Glutamatergic neuron (in vitro differentiated cells): ENCODE results near the gene NSFL1C. TPM values are rescaled to one million over a fixed set of nuclear protein-coding genes. Genes with fewer than 3 reads are reported as not detected.

Experiments
- DNase-seq: peaks from one replicate; pipeline ENCODE4 v3.0.0; 2022
- H3K27ac Mint-ChIP-seq: one replicate; pipeline ENCODE4 v1.8.0; 2020; ENCODE audit warnings: mild to moderate bottlenecking, mixed read lengths, inconsistent platforms; ENCODE audit not compliant: unreplicated experiment
- H3K27me3 Mint-ChIP-seq: one replicate; pipeline ENCODE4 v1.8.0; 2020; ENCODE audit warnings: mild to moderate bottlenecking, moderate library complexity, mixed read lengths, inconsistent platforms; ENCODE audit not compliant: unreplicated experiment
- H3K36me3 Mint-ChIP-seq: one replicate; pipeline ENCODE4 v1.8.0; 2020; ENCODE audit warnings: mild to moderate bottlenecking, mixed read lengths, inconsistent platforms; ENCODE audit not compliant: unreplicated experiment
- H3K4me1 Mint-ChIP-seq: one replicate; pipeline ENCODE4 v1.8.0; 2020; ENCODE audit warnings: mild to moderate bottlenecking, low read depth, mixed read lengths, inconsistent platforms; ENCODE audit not compliant: unreplicated experiment
- H3K4me3 Mint-ChIP-seq: one replicate; pipeline ENCODE4 v1.8.0; 2020; ENCODE audit warnings: mild to moderate bottlenecking, mixed read lengths, inconsistent platforms; ENCODE audit not compliant: unreplicated experiment
- H3K9me3 Mint-ChIP-seq: one replicate; pipeline ENCODE4 v1.8.0; 2020; ENCODE audit warnings: mild to moderate bottlenecking, moderate library complexity, mixed read lengths, inconsistent platforms; ENCODE audit not compliant: unreplicated experiment
- long read RNA-seq: library from polyadenylated mRNA; unstranded; transcript quantifications from one replicate; pipeline ENCODE4 v2.0.0, GENCODE V29; 2020; ENCODE audit not compliant: unreplicated experiment
- total RNA-seq: library from RNA; stranded (reverse); fragmentation: NEBNext Ultra II Directional; extraction: Animal tissue kit (Norgen Biotek cat#: 25700); gene quantifications from one replicate; pipeline ENCODE4 v1.2.1, GENCODE V29; 2021; ENCODE audit not compliant: unreplicated experiment
- TF ChIP-seq, protein P1 (sequence below): fragments of 200-600 bp; sonication (generic); IDR thresholded peaks from one replicate; pipeline ENCODE4 v1.5.0; 2021; ENCODE audit not compliant: partially characterized antibody, unreplicated experiment

Gene NSFL1C
- total RNA-seq, result 71.4 TPM
- long read RNA-seq, transcript NSFL1C-201 (9 exons, 3,568 nt), result major isoform, 47 of 63 reads
- long read RNA-seq, partial matches to known transcripts, result 2 of 63 reads
- long read RNA-seq, other reads (novel, unspliced or antisense), result 13 of 63 reads

DNA sequence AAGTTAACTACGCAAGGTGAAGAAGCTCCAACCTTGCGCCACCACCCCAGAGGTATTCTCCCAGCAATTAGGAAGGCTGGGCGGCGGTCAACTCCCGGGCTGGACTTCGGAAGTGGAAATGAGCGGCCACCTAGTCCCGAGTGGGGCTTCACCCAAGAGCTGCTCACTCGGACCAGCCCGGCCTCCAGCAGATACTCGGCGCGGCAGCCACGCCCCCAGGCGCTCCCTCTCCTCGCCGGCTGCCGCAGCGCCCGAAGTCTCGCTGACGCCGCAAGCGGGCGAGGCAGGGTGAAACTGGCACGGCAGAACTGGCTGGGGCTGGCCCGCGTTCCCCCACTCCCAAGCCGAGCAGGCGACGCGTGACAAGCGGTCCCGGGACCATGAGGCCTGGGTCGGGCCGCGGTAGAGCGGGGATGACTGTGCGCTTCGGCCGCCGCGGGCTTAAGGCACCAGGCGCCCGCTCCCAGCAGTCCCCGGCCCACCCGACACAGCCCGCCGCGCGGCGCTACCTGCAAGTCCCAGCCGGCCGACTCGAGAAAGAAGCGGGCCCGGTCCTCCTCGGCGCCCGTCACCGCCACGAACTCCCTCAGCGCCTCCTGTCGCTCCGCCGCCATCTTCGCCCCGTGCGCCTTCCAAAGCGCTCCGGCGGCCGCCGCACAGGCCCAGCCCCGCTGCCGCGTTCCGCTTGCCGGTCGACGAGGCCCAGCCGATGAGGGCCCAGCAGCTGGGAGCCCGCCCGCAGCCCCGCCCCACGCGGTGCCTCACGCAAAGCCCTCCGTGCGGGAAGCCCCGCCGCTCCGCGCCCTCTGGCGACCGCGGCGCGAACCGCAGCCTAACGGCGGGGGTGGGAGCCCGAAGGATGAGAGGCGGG is at the start of gene NSFL1C:
Gene NSFL1C, minus strand, starts transcription at position 639 of the 871 bp plus-strand sequence. Its CDS starts 25 bp downstream, at position 614.
- H3K9me3 Mint-ChIP-seq, result peaks cover 8% of the 10 kb centered on the region
- TF ChIP-seq, protein P1, sequence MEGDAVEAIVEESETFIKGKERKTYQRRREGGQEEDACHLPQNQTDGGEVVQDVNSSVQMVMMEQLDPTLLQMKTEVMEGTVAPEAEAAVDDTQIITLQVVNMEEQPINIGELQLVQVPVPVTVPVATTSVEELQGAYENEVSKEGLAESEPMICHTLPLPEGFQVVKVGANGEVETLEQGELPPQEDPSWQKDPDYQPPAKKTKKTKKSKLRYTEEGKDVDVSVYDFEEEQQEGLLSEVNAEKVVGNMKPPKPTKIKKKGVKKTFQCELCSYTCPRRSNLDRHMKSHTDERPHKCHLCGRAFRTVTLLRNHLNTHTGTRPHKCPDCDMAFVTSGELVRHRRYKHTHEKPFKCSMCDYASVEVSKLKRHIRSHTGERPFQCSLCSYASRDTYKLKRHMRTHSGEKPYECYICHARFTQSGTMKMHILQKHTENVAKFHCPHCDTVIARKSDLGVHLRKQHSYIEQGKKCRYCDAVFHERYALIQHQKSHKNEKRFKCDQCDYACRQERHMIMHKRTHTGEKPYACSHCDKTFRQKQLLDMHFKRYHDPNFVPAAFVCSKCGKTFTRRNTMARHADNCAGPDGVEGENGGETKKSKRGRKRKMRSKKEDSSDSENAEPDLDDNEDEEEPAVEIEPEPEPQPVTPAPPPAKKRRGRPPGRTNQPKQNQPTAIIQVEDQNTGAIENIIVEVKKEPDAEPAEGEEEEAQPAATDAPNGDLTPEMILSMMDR, result peak; percentile 99
- H3K27me3 Mint-ChIP-seq, result no peaks in the 10 kb centered on the region
- peak within 1 kb of the TSS; percentile 92 for H3K4me3 Mint-ChIP-seq
- H3K27ac Mint-ChIP-seq, result peak within 1 kb of the TSS; percentile 75
- H3K36me3 Mint-ChIP-seq, result no peaks in the 10 kb centered on the region
- H3K4me1 Mint-ChIP-seq, result peaks cover 8% of the 10 kb centered on the region
- DNase-seq, result peak; percentile 99

DNA sequence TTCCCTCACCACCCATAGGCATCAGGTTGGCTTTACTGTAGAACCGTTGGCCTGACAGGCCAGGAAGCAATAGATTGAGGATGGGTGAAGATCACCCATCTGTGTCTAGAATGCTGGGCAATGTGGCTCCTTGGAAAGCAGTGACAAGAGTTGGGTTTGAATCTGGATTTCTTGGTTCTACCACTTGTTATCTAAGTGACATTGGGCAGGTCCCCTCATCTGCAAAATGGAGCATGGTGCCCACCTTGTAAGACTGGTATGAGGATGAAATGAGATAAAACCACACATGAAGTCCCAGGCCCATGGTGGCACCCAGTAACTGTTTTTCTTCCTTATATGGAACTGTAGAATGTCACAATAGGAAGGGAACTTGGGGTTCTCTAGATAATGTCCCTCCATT is 47.2 kb upstream of the NSFL1C start:
- Mint-ChIP-seq H3K27me3 (no peaks in the 10 kb centered on the region), H3K4me1 (no peaks in the 10 kb centered on the region), H3K27ac (no peak overlapping the region), H3K4me3 (no peak overlapping the region), H3K9me3 (no peaks in the 10 kb centered on the region), H3K36me3 (no peaks in the 10 kb centered on the region)
- no peak for DNase-seq
- TF ChIP-seq, protein P1, result no peak

DNA sequence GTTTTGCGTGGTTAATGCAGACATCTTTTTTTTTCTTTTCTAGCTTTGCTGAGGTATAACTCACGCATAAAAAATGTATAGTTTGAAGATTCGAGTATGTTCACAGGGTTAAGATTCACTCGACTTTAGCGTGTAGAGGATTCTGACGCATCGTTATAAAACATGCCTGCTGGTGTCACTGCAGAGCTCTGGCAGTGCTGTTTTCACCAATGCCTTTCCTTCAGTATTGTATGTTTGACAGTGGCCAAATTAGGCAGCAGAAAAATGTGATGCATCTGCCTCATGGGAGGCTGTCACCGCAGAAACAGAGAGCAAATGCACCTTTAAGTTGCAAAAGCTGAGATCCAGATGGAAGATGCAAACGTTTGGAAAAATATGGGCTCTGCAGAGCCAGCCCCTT is 42.6 kb upstream of the NSFL1C start:
- no peaks in the 10 kb centered on the region for H3K27me3 Mint-ChIP-seq
- H3K27ac Mint-ChIP-seq, result no peak overlapping the region
- no peaks in the 10 kb centered on the region for H3K36me3 Mint-ChIP-seq
- peaks cover 1% of the 10 kb centered on the region for H3K9me3 Mint-ChIP-seq
- TF ChIP-seq, protein P1, result no peak
- H3K4me3 Mint-ChIP-seq, result no peak overlapping the region
- no peak for DNase-seq
- no peaks in the 10 kb centered on the region for H3K4me1 Mint-ChIP-seq

DNA sequence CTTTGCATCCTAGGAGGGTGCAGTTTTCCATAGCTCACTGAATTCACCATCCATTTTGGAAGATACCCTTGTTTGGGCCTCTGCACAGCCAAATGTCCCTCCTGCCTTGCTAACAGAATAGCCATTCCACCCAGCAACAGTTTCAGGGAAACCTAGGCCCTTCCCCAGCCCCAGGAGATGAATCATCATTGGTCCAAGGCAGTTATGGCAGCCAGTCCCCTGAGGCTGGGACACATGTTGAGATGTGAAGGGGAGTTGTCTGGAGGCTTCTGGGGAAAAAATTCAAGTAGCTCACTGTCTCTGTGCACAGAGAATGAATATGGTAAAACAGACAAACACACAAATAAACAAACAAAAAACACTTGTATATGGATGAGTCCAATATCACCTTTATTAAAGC is 41.9 kb upstream of the NSFL1C start:
- Mint-ChIP-seq H3K4me3 (no peak overlapping the region), H3K4me1 (no peaks in the 10 kb centered on the region), H3K27ac (no peak overlapping the region), H3K27me3 (no peaks in the 10 kb centered on the region), H3K36me3 (peaks cover under 1% of the 10 kb centered on the region), H3K9me3 (peaks cover 1% of the 10 kb centered on the region)
- DNase-seq, result no peak
- TF ChIP-seq, protein P1, result no peak

DNA sequence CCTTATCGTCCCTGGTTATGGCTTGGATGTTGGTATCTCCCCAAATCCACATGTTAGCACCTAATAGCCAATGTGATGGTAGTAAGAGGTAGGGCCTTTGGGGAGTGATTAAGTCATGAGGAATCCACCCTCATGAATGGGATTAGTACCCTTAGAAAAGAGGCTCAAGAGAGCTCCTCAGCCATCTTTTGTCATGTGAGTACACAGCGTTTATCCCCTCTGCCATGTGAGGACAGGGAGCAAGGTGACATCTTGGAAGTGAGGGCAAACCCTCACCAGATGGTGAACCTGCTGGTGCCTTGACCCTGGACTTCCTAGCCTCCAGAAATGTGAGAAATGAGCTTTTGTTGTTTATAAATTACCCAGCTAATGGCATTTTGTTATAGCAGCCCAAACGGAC is 40.6 kb upstream of the NSFL1C start:
- Mint-ChIP-seq H3K9me3 (peaks cover 1% of the 10 kb centered on the region), H3K27me3 (no peaks in the 10 kb centered on the region), H3K4me1 (no peaks in the 10 kb centered on the region), H3K27ac (no peak overlapping the region), H3K4me3 (no peak overlapping the region), H3K36me3 (peaks cover 7% of the 10 kb centered on the region)
- no peak for DNase-seq
- TF ChIP-seq, protein P1, result no peak
